GM23248 (cell line): ENCODE data around the gene TNS2.

Source experiments
- EZH2 ChIP-seq: fragments of 200-600 bp; sonication (generic); IDR thresholded peaks from 2 replicates; pipeline ENCODE4 v1.6.1; 2018; ENCODE audit warnings: antibody characterized with exemption, mild to moderate bottlenecking; ENCODE audit not compliant: insufficient read depth, poor library complexity, severe bottlenecking
- EZH2phosphoT487 ChIP-seq: fragments of 200-600 bp; sonication (generic); IDR thresholded peaks from 2 replicates; pipeline ENCODE4 v1.6.1; 2018; ENCODE audit warnings: antibody characterized with exemption, moderate library complexity, mild to moderate bottlenecking, low read depth; ENCODE audit not compliant: insufficient read depth

GRCh38 chr12:53056901-53057300 lies 7.0 kb downstream of the TNS2 start:
- no peak for TF ChIP-seq EZH2
- TF ChIP-seq EZH2phosphoT487: no peak
